Parathyroid adenoma (tissue), 2 donors: ENCODE results near the gene TMEM151A.

Experiments used
- H2AFZ ChIP-seq: fragments of 300-600 bp; sonication (generic); one replicate; pipeline ENCODE4 v1.7.0; 2017; ENCODE audit warnings: antibody characterized with exemption, mild to moderate bottlenecking
- H3K27ac ChIP-seq: fragments of 300-600 bp; sonication (generic); one replicate; pipeline ENCODE4 v1.7.0; 2017
- H3K27me3 ChIP-seq: fragments of 300-600 bp; sonication (generic); one replicate; pipeline ENCODE4 v1.7.0; 2017; ENCODE audit warnings: low read length; ENCODE audit not compliant: control insufficient read depth, insufficient read depth
- H3K36me3 ChIP-seq: fragments of 300-600 bp; sonication (generic); one replicate; pipeline ENCODE4 v1.7.0; 2017; ENCODE audit warnings: low read length; ENCODE audit not compliant: control insufficient read depth, insufficient read depth
- H3K4me1 ChIP-seq: fragments of 300-600 bp; sonication (generic); one replicate; pipeline ENCODE4 v1.7.0; 2017; ENCODE audit warnings: control low read depth
- H3K4me2 ChIP-seq: fragments of 300-600 bp; sonication (generic); one replicate; pipeline ENCODE4 v1.7.0; 2017; ENCODE audit warnings: low read length
- H3K4me3 ChIP-seq: fragments of 300-600 bp; sonication (generic); one replicate; pipeline ENCODE4 v1.7.0; 2017; ENCODE audit warnings: low read depth, low read length
- H3K79me2 ChIP-seq: fragments of 300-600 bp; sonication (generic); one replicate; pipeline ENCODE4 v1.7.0; 2017; ENCODE audit warnings: control low read depth
- H3K9ac ChIP-seq: fragments of 300-600 bp; sonication (generic); one replicate; pipeline ENCODE4 v1.7.0; 2017; ENCODE audit warnings: mild to moderate bottlenecking
- H3K9me3 ChIP-seq: fragments of 300-600 bp; sonication (generic); one replicate; pipeline ENCODE4 v1.7.0; 2017; ENCODE audit warnings: low read length; ENCODE audit not compliant: control insufficient read depth
- TF ChIP-seq, protein P1 (sequence below): fragments of 300-600 bp; sonication (generic); IDR thresholded peaks from one replicate; pipeline ENCODE4 v1.7.0; 2017; ENCODE audit warnings: antibody characterized with exemption, mild to moderate bottlenecking
- donor health status: primary hyperparathyroidism.

The TMEM151A gene

DNA sequence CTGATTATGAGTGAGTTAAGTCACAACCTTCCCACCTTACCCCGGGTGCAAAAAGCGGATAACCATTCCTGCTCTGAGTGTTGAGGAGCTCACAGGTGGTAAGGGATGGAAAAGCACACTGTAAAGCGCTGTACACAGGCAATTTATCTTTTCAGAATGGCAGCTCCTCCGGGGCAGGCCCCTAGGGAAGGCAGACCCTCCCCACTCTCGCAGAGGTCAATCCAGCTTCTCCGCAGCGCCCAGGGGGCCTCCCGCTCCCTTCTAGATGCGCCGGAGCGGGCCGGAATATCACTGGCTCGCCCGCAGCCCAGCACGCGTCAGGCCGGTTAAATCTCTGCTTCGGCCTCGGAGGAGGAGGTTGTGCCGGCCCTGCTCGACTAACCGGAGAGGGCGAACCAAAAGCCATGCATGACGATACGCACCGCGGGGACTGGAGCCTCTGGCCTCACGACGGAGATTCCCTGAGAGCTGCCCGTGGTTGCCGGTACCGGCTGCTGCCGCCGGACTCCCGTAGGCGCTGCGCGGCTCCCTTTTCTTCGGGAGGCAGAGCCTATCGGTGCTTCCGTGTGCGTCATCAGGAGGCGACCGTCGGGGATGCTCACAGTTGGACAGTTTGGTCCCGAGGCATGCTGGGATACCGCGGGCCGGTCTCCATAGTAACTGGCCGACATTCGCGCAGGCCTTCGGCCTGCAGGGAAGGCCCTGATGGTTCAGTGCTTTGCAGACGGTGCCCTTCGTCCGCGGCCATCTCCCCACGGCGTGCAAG is 53.0 kb downstream of the TMEM151A start, which contains the start of gene BRMS1:
Gene BRMS1 (minus strand): TSS at position 555 of the 766 bp plus-strand sequence. CDS start 2,870 bp downstream, outside the sequence.
- TF ChIP-seq, protein P1, sequence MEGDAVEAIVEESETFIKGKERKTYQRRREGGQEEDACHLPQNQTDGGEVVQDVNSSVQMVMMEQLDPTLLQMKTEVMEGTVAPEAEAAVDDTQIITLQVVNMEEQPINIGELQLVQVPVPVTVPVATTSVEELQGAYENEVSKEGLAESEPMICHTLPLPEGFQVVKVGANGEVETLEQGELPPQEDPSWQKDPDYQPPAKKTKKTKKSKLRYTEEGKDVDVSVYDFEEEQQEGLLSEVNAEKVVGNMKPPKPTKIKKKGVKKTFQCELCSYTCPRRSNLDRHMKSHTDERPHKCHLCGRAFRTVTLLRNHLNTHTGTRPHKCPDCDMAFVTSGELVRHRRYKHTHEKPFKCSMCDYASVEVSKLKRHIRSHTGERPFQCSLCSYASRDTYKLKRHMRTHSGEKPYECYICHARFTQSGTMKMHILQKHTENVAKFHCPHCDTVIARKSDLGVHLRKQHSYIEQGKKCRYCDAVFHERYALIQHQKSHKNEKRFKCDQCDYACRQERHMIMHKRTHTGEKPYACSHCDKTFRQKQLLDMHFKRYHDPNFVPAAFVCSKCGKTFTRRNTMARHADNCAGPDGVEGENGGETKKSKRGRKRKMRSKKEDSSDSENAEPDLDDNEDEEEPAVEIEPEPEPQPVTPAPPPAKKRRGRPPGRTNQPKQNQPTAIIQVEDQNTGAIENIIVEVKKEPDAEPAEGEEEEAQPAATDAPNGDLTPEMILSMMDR: peak; percentile 20
- Histone ChIP-seq H2AFZ (peak within 1 kb of the TSS; percentile 89), H3K27me3 (no peaks in the 10 kb centered on the region), H3K36me3 (no peaks in the 10 kb centered on the region), H3K79me2 (peaks cover 9% of the 10 kb centered on the region), H3K4me2 (peak within 1 kb of the TSS; percentile 97), H3K4me3 (peak within 1 kb of the TSS; percentile 79), H3K4me1 (peaks cover 6% of the 10 kb centered on the region), H3K9me3 (no peaks in the 10 kb centered on the region), H3K9ac (peak within 1 kb of the TSS; percentile 61), H3K27ac (peak within 1 kb of the TSS; percentile 84)

GRCh38 chr11:66345316-66345649 is 53.6 kb downstream of the TMEM151A start:
- H3K79me2 ChIP-seq: peaks cover 9% of the 10 kb centered on the region
- H2AFZ ChIP-seq: peak overlapping the region; percentile 89
- no peaks in the 10 kb centered on the region for H3K36me3 ChIP-seq
- H3K9me3 ChIP-seq: no peaks in the 10 kb centered on the region
- H3K27me3 ChIP-seq: no peaks in the 10 kb centered on the region
- TF ChIP-seq, protein P1: no peak
- peak overlapping the region; percentile 79 for H3K4me3 ChIP-seq
- peaks cover 6% of the 10 kb centered on the region for H3K4me1 ChIP-seq
- peak overlapping the region; percentile 19 for H3K9ac ChIP-seq
- H3K4me2 ChIP-seq: peak overlapping the region; percentile 97
- H3K27ac ChIP-seq: peak overlapping the region; percentile 84
